ENCODE results near the gene TIMM10B.

TIMM10B gene

GRCh38 chr11:6481012-6481923 is at the start of gene TIMM10B, which contains the start of gene ARFIP2:
Gene TIMM10B, plus strand, starts transcription at chr11:6481501. Its CDS starts 16 bp downstream, at chr11:6481517.
Gene ARFIP2, minus strand, starts transcription at chr11:6481331. Its CDS starts 910 bp downstream, at chr11:6480421.
- peak; percentile 98 for DNase-seq

- DNase-seq: no peak
Observed at GRCh38 chr11:6431861-6432260, 49.4 kb upstream of the TIMM10B start.

GRCh38 chr11:6433998-6434660 is 47.2 kb upstream of the TIMM10B start:
- no peak for DNase-seq

GRCh38 chr11:6437423-6437822 is 43.9 kb upstream of the TIMM10B start:
- no peak for DNase-seq

GRCh38 chr11:6437993-6438392 is 43.3 kb upstream of the TIMM10B start:
- no peak for DNase-seq

GRCh38 chr11:6438979-6439571 is 42.2 kb upstream of the TIMM10B start:
- peak; percentile 21 for DNase-seq

- DNase-seq: no peak
Observed at GRCh38 chr11:6440906-6441358, 40.4 kb upstream of the TIMM10B start, which contains the start of gene HPX. Gene HPX, minus strand, starts transcription at chr11:6440987. Its CDS starts 24 bp downstream, at chr11:6440963.

- DNase-seq: no peak
Observed at GRCh38 chr11:6442441-6442840, 38.9 kb upstream of the TIMM10B start.

GRCh38 chr11:6443269-6444003 is 37.9 kb upstream of the TIMM10B start:
- DNase-seq: peak; percentile 48

GRCh38 chr11:6448574-6448973 is 32.7 kb upstream of the TIMM10B start:
- DNase-seq: no peak

- DNase-seq: no peak
Observed at GRCh38 chr11:6452219-6452618, 29.1 kb upstream of the TIMM10B start.

GRCh38 chr11:6453152-6453551 is 28.1 kb upstream of the TIMM10B start:
- DNase-seq: no peak

- no peak for DNase-seq
Observed at GRCh38 chr11:6455070-6455469, 26.2 kb upstream of the TIMM10B start.

GRCh38 chr11:6456361-6457073 is 24.8 kb upstream of the TIMM10B start:
- DNase-seq: no peak

GRCh38 chr11:6457581-6458320 is 23.6 kb upstream of the TIMM10B start:
- no peak for DNase-seq

GRCh38 chr11:6458352-6459098 is 22.8 kb upstream of the TIMM10B start:
- DNase-seq: no peak

GRCh38 chr11:6459099-6459450 is 22.2 kb upstream of the TIMM10B start:
- DNase-seq: no peak

- DNase-seq: no peak
Observed at GRCh38 chr11:6468712-6469495, 12.4 kb upstream of the TIMM10B start.

- DNase-seq: no peak
Observed at GRCh38 chr11:6469599-6469998, 11.7 kb upstream of the TIMM10B start.

- DNase-seq: no peak
Observed at GRCh38 chr11:6472934-6473333, 8.4 kb upstream of the TIMM10B start.
